GM18508 (cell line): ENCODE measurements around the gene SDC1.
"Not testable (repeated sequence)": the region's sequence is repeated elsewhere in the genome, so short reads cannot be mapped to it uniquely, and the experiment has no call there.

Experiments used
- ATAC-seq: cut with Tn5 transposase; IDR thresholded peaks from one replicate; pipeline ENCODE4 v1.9.1; 2021; ENCODE audit warnings: moderate number of reproducible peaks; ENCODE audit not compliant: insufficient read depth, unreplicated experiment

SDC1 gene, protein sequence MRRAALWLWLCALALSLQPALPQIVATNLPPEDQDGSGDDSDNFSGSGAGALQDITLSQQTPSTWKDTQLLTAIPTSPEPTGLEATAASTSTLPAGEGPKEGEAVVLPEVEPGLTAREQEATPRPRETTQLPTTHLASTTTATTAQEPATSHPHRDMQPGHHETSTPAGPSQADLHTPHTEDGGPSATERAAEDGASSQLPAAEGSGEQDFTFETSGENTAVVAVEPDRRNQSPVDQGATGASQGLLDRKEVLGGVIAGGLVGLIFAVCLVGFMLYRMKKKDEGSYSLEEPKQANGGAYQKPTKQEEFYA

GRCh38 chr2:20224716-20225293 lies at the start of gene SDC1:
SDC1 (minus strand) TSS chr2:20225130; CDS start chr2:20224867, 263 bp downstream.
- no peak for ATAC-seq

DNA sequence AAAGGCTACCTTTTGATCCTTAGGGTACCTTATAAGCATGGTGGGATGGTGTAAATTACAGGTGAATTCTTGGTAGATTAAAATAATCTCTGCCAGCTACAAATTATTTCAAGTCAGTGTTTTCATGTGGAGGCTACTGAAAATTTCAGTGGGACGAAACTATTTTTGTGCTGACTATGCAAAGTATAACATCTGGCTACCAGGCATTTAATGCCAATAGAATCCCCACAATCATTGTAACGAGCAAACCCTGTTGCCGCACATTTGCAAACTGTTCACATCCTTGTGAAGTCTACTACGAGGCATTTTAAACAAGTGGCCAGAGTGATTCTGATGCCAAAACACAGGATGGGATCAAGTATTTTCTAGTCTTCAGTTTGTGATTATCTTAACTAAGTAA lies 48.1 kb upstream of the SDC1 start:
- no peak for ATAC-seq

DNA sequence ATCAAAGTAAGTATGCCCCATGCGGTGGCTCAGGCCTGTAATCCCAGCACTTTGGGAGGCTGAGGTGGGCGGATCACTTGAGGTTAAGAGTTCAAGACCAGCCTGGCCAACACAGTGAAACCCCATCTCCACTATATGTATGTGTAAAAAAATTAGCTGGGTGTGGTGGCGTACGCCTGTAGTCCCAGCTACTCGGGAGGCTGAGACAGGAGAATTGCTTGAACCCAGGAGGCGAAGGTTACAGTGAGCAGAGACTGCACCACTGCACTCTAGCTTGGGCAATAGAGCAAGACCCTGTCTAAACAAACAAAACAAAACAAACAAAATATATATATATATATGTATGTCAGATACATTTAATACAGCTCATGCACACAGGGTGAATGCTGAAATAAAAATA lies 43.4 kb upstream of the SDC1 start:
- not testable (repeated sequence) for ATAC-seq

DNA sequence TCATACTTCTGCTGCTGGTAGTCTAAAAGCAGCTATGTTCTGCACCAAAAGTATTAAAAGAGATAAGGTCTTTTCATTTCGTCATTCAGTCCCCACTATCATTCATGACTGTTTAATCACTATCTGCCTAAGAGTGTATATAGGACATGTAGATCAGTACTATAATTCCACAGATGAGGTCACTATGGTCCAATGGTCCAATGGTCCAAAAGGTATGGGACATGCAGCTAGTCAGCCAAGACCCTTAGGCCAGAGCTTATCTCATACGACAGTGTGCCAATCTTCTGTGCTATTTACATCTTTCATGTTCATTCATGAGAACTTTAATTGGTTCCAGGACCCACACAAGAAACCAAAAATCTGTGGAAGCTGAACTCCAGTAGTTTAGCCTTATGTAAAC lies 42.6 kb upstream of the SDC1 start:
- ATAC-seq: no peak

DNA sequence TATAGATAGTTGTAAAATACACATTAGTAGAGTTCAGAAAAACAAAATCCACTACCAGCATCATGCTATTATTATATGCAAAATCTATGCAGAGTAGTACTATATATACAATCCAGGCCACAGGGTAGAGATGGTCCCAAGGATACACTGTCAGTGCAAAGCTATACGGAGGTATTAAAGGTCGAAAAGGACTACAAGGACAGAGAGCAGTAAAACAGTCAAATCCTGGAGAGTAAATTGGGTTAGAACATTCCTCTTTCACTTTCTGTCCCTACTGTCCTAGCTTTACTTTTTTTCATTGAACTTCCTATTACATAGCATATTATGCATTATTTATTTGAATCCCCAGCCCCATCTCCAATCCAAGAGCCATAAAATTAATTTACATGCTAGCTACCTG lies 39.7 kb upstream of the SDC1 start:
- ATAC-seq: no peak

DNA sequence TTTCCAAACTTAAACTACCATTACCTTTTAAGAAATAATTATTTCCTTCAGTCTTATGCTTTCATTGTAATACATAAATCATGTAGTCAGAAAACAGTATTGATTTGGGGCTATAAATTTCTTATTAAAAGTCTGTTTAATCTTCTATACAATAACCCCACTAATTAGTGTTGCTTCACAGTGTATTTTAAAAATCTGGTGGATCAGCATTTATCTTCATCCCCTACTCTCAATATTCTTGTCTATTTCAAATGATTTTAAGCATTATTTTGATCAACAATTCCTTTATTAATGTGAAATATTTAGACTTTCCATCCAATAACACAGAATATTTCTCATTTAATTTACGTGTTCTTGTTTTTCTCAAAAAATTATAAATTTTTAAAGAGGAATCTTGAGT lies 32.5 kb upstream of the SDC1 start:
- ATAC-seq: no peak

- no peak for ATAC-seq
These were observed 29.8 kb upstream of the SDC1 start for GRCh38 chr2:20254731-20255130.

DNA sequence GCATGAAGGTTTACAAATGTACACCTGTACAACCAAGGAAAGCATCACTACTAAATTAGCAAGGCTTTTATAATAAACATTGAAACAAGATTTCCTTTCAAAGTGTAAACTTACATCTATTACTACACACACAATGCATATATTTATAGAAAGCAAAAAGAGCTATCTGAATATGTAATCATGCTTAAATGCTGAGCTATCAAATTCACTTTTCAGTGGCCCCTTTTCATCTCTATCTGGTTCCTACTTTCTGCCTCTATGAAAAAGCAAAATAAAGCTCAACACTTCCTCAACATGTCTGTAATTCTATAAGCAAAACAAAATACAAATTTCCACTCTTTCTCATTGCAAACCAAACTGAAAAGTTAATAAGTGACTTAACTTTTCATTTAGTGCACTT lies 25.5 kb upstream of the SDC1 start:
- no peak for ATAC-seq

DNA sequence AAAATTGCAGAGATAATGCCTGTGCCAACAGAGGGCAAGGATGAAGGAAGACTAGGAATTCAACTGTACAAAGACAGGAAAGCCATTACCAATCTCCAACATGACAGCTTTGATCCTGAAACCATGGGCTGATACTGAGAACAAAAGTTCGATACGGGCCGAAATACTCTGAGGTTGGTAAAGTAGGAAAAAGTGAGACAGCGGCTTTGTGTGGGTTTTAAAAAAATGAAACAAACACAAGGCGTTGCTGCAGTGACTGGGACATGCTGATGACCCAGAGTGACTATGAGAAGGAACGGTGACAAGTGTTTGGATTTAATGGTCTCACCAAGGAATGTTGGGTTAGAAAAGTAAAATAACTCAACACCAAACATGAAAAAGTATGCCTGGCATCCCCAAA lies 24.2 kb upstream of the SDC1 start:
- no peak for ATAC-seq

GRCh38 chr2:20247084-20247483 lies 22.2 kb upstream of the SDC1 start:
- ATAC-seq: no peak

- not testable (repeated sequence) for ATAC-seq
These were observed 18.7 kb upstream of the SDC1 start for GRCh38 chr2:20243637-20244036.

DNA sequence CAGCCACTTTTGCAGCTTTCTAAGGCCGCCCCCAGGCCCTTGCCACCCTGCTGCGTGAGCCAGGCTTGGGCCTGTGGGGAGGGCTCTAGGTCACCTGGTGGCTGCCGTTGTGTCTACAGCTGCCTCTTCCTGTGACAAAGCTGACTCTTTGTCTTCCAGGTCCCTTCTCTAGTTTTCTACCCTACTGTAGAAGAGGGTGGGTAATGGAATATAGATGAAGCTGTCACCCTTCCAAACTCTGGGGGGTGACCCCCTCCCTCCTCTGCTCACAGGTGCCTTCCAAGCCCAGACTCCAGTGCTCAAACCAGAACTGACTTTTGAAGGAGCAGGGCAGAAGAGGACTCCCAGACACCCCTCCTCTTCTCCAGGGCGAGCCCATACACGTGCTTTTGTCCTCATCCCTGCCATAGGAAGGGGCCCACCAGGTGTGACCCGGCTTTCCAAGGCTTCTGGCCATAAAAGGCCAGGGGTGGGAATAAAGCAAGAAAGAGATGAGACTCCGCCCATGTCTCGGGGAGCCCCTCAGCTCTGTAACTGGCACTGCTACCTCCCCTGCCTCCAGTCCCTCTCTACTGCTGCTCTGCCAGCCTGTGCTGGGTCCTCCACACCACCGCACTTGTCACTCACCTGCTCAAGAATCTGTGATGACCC lies 17.9 kb upstream of the SDC1 start:
- no peak for ATAC-seq

- ATAC-seq: no peak
These were observed 17.2 kb upstream of the SDC1 start for GRCh38 chr2:20241973-20242726.

DNA sequence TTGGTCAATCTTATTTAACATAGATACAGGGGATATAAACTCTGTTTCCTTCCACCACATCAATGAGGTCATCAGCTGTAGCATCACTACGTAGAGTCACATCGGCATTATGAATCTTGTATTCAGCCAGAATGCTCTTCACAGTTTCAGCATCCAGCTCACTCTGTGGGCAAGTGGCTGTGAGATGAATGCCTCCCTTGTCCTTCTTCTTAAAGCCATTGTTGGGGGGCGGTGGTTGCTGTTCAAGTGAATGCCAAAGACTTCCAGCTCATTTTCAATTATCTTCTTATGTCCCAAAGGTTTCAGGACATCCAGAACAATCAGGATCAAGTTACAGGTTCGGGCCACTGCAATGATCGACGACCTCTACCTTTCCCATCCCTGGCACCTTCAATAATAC lies 15.4 kb upstream of the SDC1 start:
- ATAC-seq: not testable (repeated sequence)

DNA sequence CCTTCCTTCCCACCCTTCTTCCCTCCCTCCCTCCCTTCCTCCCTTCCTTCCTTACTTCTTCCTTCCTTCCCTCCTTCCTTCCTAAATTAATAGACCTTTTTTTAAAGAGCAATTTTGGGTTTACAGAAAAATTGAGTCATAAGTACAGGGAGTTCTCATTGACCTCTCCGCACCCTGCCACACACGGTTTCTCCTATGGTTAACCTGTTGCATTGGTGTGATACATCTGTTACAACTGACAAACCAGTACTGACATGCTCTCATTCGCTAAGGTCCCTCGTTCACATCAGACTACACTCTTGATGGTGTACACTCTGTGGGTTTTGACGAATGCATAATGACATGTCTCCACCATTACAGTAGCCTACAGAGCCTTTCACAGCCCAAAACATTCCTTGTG lies 11.6 kb upstream of the SDC1 start:
- no peak for ATAC-seq

GRCh38 chr2:20235655-20236305 lies 10.8 kb upstream of the SDC1 start:
- ATAC-seq: no peak

DNA sequence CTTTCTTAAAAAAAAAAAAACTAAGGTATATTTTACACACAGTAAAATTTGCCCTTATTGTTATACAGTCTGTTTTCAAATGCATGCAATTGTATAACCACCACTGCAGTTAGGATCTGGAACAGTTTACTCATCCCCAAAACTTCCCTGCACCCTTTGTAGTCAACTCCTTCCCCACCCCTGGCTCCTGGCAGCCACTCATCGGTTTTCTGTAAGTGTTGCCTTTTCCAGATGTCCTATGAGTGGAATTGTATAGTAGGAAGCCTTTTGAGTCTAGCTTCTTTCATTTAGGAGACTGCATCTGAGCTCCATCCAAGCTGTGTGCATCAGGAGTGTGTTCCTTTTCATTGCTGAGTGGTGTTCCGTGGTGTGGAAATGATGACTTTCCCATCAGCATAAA lies 9.7 kb upstream of the SDC1 start:
- ATAC-seq: not testable (repeated sequence)

GRCh38 chr2:20232837-20233207 lies 7.9 kb upstream of the SDC1 start:
- ATAC-seq: no peak

DNA sequence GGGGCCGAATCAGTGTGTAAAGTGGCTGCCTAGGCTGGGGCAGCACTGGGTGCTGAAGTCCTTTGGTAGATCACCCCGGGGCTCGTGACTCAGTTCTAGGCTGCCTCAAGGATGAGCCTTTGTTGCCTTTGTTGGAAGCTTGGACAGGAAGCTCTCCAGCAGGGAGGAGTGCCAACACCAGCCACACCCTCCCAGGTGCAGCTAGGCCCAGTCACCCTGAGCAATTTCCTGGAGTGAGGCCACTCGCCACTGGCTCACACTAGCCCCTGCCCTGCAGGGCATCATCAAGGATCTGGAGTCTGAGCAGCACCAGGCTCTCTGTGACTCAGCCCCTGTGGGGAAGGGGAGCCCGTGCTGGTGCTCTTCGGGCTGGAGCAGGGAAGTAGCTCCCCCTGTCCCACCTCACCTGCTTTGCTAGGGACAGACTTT lies 6.7 kb upstream of the SDC1 start:
- no peak for ATAC-seq

DNA sequence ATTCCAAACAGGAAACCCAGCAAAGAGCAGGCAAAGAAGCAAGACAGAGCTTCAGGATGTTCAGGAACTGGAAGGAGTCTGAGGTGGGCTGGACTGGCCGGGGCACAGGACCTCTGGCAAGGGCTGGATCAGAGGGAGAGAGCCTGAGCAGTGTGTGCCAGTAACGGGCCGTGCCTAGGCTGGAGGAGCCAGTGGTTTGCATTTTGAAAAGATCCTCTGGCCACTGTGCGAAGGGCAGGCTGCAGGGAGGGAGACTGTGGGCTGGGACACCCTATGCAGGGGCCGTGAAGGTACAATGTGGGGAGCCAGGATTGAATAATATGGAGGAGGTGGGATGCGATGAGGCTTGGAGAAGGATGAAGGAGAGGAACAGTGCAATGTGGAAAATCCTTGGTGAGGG lies 6.2 kb upstream of the SDC1 start:
- ATAC-seq: no peak

DNA sequence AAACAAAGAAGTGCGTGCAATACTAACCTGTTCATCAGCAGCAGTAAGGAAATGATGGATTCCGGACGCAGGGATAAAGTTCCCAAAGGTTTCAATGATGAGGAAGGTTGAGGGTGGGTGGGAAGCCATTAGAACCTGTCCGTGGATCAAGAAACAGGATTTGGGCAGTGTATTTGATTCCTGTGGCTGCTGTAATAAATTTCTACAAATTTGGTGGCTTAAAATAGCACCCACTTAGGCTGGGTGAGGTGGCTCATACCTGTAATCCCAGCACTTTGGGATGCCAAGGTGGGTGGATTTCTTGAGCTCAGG lies 5.1 kb upstream of the SDC1 start:
- no peak for ATAC-seq
